ENCODE data around the gene LGALS4. TPM values are rescaled to one million over a fixed set of nuclear protein-coding genes. Genes with fewer than 3 reads are reported as not detected.
"Not testable (repeated sequence)": the region's sequence is repeated elsewhere in the genome, so short reads cannot be mapped to it uniquely, and the experiment has no call there.

LGALS4 gene
- total RNA-seq, 1 experiment from 2014 or later, result 0.52 TPM

DNA sequence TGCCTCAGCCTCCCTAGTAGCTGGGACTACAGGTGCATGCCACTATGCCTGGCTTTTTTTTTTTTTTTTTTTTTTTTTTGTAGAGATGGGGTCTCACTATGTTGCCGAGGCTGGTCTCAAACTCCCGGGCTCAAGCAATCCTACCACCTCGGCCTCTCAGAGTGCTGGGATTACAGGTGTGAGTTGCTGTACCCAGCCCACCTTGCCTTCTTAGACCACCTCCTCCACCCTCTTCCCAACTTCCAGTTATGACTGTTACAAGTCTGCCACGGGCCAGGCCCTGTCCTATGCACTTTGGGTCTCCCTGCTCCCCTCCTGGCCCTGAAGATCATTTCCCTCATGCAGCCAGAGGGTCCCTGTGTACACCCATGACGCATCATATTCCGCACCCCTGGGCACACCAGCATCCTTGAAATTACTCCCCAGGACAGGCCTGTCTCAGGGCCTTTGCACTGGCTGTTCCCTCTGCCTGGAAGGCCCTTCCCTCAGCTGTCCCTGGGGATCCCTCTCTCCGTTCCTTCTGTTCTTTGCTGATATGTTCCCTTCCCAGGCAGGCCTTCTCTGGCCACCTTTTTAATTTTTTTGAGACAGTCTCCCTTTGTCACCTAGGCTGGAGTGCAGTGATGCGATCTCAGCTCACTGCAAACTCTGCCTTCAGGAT lies 3.0 kb downstream of the LGALS4 start:
- no peak for DNase-seq
- no peak overlapping the region for H3K4me3 ChIP-seq (ENCODE audit: low read length)
- H3K4me2 ChIP-seq (ENCODE audit: low read depth, low read length, poor library complexity, severe bottlenecking), result no peak overlapping the region
- H3K9me2 ChIP-seq (replicated peaks; ENCODE audit: insufficient read depth, low read length), result no peaks in the 10 kb centered on the region
- H3K9me3 ChIP-seq (ENCODE audit: low read length), result no peaks in the 10 kb centered on the region
- no peak overlapping the region for H3K9ac ChIP-seq (ENCODE audit: low read length)
- H4K20me1 ChIP-seq (ENCODE audit: insufficient read depth, low read depth, low read length), result no peaks in the 10 kb centered on the region
- no peaks in the 10 kb centered on the region for H3K27me3 ChIP-seq (ENCODE audit: low read length)
- H3K4me1 ChIP-seq (ENCODE audit: low read length), result no peaks in the 10 kb centered on the region
- no peak overlapping the region for H3K27ac ChIP-seq (ENCODE audit: low read length)
- H3K36me3 ChIP-seq (ENCODE audit: insufficient read depth, low read length), result no peaks in the 10 kb centered on the region
- H3K79me2 ChIP-seq (ENCODE audit: low read length), result no peaks in the 10 kb centered on the region
- H2AFZ ChIP-seq (ENCODE audit: low read length), result no peak overlapping the region

GRCh38 chr19:38808741-38809140 lies 4.0 kb downstream of the LGALS4 start:
- Histone ChIP-seq H3K79me2 (ENCODE audit: low read length) (no peaks in the 10 kb centered on the region), H3K4me3 (ENCODE audit: low read length) (no peak overlapping the region), H3K9ac (ENCODE audit: low read length) (no peak overlapping the region), H3K4me2 (ENCODE audit: low read depth, low read length, poor library complexity, severe bottlenecking) (no peak overlapping the region), H4K20me1 (ENCODE audit: insufficient read depth, low read depth, low read length) (no peaks in the 10 kb centered on the region), H2AFZ (ENCODE audit: low read length) (no peak overlapping the region), H3K9me3 (ENCODE audit: low read length) (no peaks in the 10 kb centered on the region), H3K27me3 (ENCODE audit: low read length) (no peaks in the 10 kb centered on the region), H3K9me2 (replicated peaks; ENCODE audit: insufficient read depth, low read length) (no peaks in the 10 kb centered on the region), H3K27ac (ENCODE audit: low read length) (no peak overlapping the region), H3K36me3 (ENCODE audit: insufficient read depth, low read length) (no peaks in the 10 kb centered on the region), H3K4me1 (ENCODE audit: low read length) (no peaks in the 10 kb centered on the region)
- DNase-seq, result no peak

GRCh38 chr19:38807374-38808098 lies 5.2 kb downstream of the LGALS4 start:
- H3K36me3 ChIP-seq (ENCODE audit: insufficient read depth, low read length); H3K4me3 ChIP-seq (ENCODE audit: low read length); H3K9ac ChIP-seq (ENCODE audit: low read length); H3K79me2 ChIP-seq (ENCODE audit: low read length); DNase-seq; H3K27ac ChIP-seq (ENCODE audit: low read length); H4K20me1 ChIP-seq (ENCODE audit: insufficient read depth, low read depth, low read length); H3K4me2 ChIP-seq (ENCODE audit: low read depth, low read length, poor library complexity, severe bottlenecking); H3K27me3 ChIP-seq (ENCODE audit: low read length); H3K9me3 ChIP-seq (ENCODE audit: low read length); H2AFZ ChIP-seq (ENCODE audit: low read length); H3K9me2 ChIP-seq (replicated peaks; ENCODE audit: insufficient read depth, low read length); H3K4me1 ChIP-seq (ENCODE audit: low read length): not testable (repeated sequence)

DNA sequence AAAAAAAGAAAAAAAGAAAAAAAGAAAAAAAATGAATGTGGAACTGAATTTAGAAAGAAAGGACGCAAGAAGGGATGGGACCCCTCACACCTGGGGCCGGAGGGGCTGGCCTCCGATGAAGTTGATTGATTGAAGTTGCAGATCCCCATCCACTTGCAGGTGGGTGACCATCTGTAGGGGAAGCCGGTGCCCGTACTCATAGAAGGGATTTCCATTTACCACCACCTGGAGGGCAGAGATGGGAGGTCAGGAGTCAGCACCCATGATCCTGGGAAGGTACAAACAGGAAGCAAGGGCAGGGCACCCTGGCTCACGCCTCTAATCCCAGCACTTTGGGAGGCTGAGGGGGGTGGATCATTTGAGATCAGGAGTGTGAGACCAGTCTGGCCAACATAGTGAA lies 6.4 kb downstream of the LGALS4 start:
- no peaks in the 10 kb centered on the region for H3K27me3 ChIP-seq (ENCODE audit: low read length)
- no peak for DNase-seq
- H4K20me1 ChIP-seq (ENCODE audit: insufficient read depth, low read depth, low read length), result no peaks in the 10 kb centered on the region
- no peaks in the 10 kb centered on the region for H3K4me1 ChIP-seq (ENCODE audit: low read length)
- no peaks in the 10 kb centered on the region for H3K36me3 ChIP-seq (ENCODE audit: insufficient read depth, low read length)
- no peak overlapping the region for H3K4me2 ChIP-seq (ENCODE audit: low read depth, low read length, poor library complexity, severe bottlenecking)
- H3K9ac ChIP-seq (ENCODE audit: low read length), result no peak overlapping the region
- no peak overlapping the region for H3K27ac ChIP-seq (ENCODE audit: low read length)
- H3K4me3 ChIP-seq (ENCODE audit: low read length), result no peak overlapping the region
- H3K79me2 ChIP-seq (ENCODE audit: low read length), result no peaks in the 10 kb centered on the region
- H3K9me3 ChIP-seq (ENCODE audit: low read length), result no peaks in the 10 kb centered on the region
- H2AFZ ChIP-seq (ENCODE audit: low read length), result no peak overlapping the region
- no peaks in the 10 kb centered on the region for H3K9me2 ChIP-seq (replicated peaks; ENCODE audit: insufficient read depth, low read length)

DNA sequence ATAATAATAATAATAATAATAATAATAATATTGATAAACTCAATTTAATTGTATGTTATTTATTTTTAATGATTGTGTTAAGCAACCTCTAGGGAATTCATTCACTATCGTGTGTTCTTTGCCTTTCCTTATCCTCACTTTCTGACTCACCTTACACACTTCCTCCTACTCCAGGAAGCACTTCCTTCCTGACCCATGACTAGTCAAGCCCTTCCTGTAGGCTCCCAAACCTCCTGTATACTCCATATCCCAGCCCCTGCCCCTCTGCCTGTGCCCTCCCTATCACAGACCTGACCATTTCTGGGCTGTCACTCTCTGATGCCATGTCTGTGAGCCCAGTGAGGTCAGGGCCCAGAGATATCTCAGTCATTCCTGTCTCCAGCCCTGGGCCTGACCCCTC lies 7.6 kb downstream of the LGALS4 start:
- H2AFZ ChIP-seq (ENCODE audit: low read length), result no peak overlapping the region
- no peak overlapping the region for H3K4me3 ChIP-seq (ENCODE audit: low read length)
- H3K4me1 ChIP-seq (ENCODE audit: low read length), result no peaks in the 10 kb centered on the region
- H3K4me2 ChIP-seq (ENCODE audit: low read depth, low read length, poor library complexity, severe bottlenecking), result no peak overlapping the region
- no peaks in the 10 kb centered on the region for H3K27me3 ChIP-seq (ENCODE audit: low read length)
- H4K20me1 ChIP-seq (ENCODE audit: insufficient read depth, low read depth, low read length), result no peaks in the 10 kb centered on the region
- H3K9me3 ChIP-seq (ENCODE audit: low read length), result no peaks in the 10 kb centered on the region
- DNase-seq, result no peak
- H3K9ac ChIP-seq (ENCODE audit: low read length), result no peak overlapping the region
- H3K9me2 ChIP-seq (replicated peaks; ENCODE audit: insufficient read depth, low read length), result no peaks in the 10 kb centered on the region
- no peaks in the 10 kb centered on the region for H3K36me3 ChIP-seq (ENCODE audit: insufficient read depth, low read length)
- no peak overlapping the region for H3K27ac ChIP-seq (ENCODE audit: low read length)
- H3K79me2 ChIP-seq (ENCODE audit: low read length), result no peaks in the 10 kb centered on the region

GRCh38 chr19:38803543-38803942 lies 9.2 kb downstream of the LGALS4 start:
- no peak for DNase-seq
- no peak overlapping the region for H3K27ac ChIP-seq (ENCODE audit: low read length)
- H3K4me1 ChIP-seq (ENCODE audit: low read length), result no peaks in the 10 kb centered on the region
- H3K27me3 ChIP-seq (ENCODE audit: low read length), result no peaks in the 10 kb centered on the region
- no peak overlapping the region for H3K4me3 ChIP-seq (ENCODE audit: low read length)
- no peak overlapping the region for H2AFZ ChIP-seq (ENCODE audit: low read length)
- no peaks in the 10 kb centered on the region for H4K20me1 ChIP-seq (ENCODE audit: insufficient read depth, low read depth, low read length)
- no peak overlapping the region for H3K4me2 ChIP-seq (ENCODE audit: low read depth, low read length, poor library complexity, severe bottlenecking)
- no peaks in the 10 kb centered on the region for H3K9me3 ChIP-seq (ENCODE audit: low read length)
- no peaks in the 10 kb centered on the region for H3K36me3 ChIP-seq (ENCODE audit: insufficient read depth, low read length)
- H3K9ac ChIP-seq (ENCODE audit: low read length), result no peak overlapping the region
- no peaks in the 10 kb centered on the region for H3K9me2 ChIP-seq (replicated peaks; ENCODE audit: insufficient read depth, low read length)
- H3K79me2 ChIP-seq (ENCODE audit: low read length), result no peaks in the 10 kb centered on the region

- no peaks in the 10 kb centered on the region for H3K79me2 ChIP-seq (ENCODE audit: low read length)
- H2AFZ ChIP-seq (ENCODE audit: low read length), result no peak overlapping the region
- H3K4me3 ChIP-seq (ENCODE audit: low read length), result no peak overlapping the region
- no peak for DNase-seq
- no peak overlapping the region for H3K27ac ChIP-seq (ENCODE audit: low read length)
- no peak overlapping the region for H3K4me2 ChIP-seq (ENCODE audit: low read depth, low read length, poor library complexity, severe bottlenecking)
- H3K4me1 ChIP-seq (ENCODE audit: low read length), result no peaks in the 10 kb centered on the region
- H4K20me1 ChIP-seq (ENCODE audit: insufficient read depth, low read depth, low read length), result no peaks in the 10 kb centered on the region
- no peaks in the 10 kb centered on the region for H3K9me2 ChIP-seq (replicated peaks; ENCODE audit: insufficient read depth, low read length)
- no peaks in the 10 kb centered on the region for H3K36me3 ChIP-seq (ENCODE audit: insufficient read depth, low read length)
- no peaks in the 10 kb centered on the region for H3K27me3 ChIP-seq (ENCODE audit: low read length)
- no peaks in the 10 kb centered on the region for H3K9me3 ChIP-seq (ENCODE audit: low read length)
- no peak overlapping the region for H3K9ac ChIP-seq (ENCODE audit: low read length)
Measured at GRCh38 chr19:38801359-38802095, 11.2 kb downstream of the LGALS4 start.

GRCh38 chr19:38800577-38801347 lies 12.0 kb downstream of the LGALS4 start:
- H3K4me2 ChIP-seq (ENCODE audit: low read depth, low read length, poor library complexity, severe bottlenecking), result no peak overlapping the region
- DNase-seq, result no peak

More at GRCh38 chr19:38800577-38801347, 12.0 kb downstream of the LGALS4 start:
- Histone ChIP-seq H3K4me3 (ENCODE audit: low read length) (no peak overlapping the region), H3K27me3 (ENCODE audit: low read length) (no peaks in the 10 kb centered on the region), H4K20me1 (ENCODE audit: insufficient read depth, low read depth, low read length) (no peaks in the 10 kb centered on the region), H3K4me1 (ENCODE audit: low read length) (peaks cover 2% of the 10 kb centered on the region; the same call in 1 of the 2 replicates), H3K9me3 (ENCODE audit: low read length) (no peaks in the 10 kb centered on the region), H3K36me3 (ENCODE audit: insufficient read depth, low read length) (no peaks in the 10 kb centered on the region), H3K9me2 (replicated peaks; ENCODE audit: insufficient read depth, low read length) (no peaks in the 10 kb centered on the region), H3K9ac (ENCODE audit: low read length) (no peak overlapping the region), H3K79me2 (ENCODE audit: low read length) (no peaks in the 10 kb centered on the region), H2AFZ (ENCODE audit: low read length) (no peak overlapping the region), H3K27ac (ENCODE audit: low read length) (no peak overlapping the region)

Measured in Karpas-422 (cell line).